ENCODE results near the gene FBXO15.

FBXO15 gene

DNA sequence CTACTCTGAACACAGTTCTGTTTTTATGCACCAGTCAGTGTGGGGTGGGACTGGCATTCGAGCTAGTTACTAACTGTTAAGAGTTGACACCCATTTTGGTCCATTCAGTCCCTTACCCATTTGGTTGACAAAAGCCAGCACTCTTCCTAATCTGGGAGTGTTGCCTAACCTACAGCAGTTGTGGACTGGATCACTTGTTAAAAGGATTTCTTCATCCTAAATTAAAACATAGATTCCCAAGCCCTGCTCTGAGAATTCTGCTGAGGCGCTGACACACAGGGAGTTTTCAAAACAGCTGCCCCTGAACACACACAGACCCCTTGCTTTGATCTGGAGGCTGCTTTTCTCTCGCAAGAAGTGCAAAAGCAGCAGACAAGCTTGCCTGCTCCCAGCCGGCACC lies 7.1 kb upstream of the FBXO15 start:
- no peak for DNase-seq

DNA sequence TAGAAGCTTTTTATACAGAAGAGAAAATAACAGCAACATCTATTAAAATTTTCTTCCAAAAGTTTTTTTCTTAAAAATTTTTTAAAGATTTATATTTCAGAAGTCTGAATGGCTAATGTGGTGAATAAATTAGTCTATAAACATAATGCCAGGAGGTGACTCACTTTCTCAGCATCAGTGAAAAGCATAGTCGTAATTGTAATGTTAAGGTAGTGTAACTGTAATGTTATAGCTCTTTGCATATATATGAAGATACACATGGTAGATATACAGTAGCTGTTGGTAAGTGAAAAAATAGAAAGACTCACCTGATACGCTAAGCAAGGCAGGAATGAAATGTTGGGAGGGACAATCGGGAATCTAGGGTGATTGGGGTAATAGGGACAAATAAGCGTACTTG lies 6.2 kb upstream of the FBXO15 start:
- DNase-seq = no peak
- intact Hi-C loops (cut with DNase I) = no loop called here

More for the DNA sequence above, 7.1 kb upstream of the FBXO15 start:
- intact Hi-C loops (cut with DNase I) = no loop called here

DNA sequence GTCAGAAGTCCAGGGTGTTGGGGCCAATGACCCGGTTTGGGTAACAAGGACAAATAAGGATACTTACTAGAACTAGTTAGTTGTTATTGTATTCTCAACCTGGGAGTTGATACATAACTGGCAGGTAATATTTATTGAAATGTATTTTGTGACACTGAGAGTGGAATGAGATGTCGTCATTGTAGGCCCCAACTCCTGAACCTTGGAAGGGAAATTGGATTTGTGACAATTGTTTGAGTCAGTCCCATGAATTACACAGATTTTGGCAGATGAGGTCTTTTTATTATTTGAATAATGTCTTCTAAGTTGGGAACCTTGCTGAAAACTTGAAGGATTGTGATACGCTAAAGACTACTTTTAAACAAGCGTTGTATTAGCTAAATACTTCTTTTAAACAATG lies 5.7 kb upstream of the FBXO15 start:
- intact Hi-C loops (cut with DNase I) = no loop called here
- DNase-seq = no peak

DNA sequence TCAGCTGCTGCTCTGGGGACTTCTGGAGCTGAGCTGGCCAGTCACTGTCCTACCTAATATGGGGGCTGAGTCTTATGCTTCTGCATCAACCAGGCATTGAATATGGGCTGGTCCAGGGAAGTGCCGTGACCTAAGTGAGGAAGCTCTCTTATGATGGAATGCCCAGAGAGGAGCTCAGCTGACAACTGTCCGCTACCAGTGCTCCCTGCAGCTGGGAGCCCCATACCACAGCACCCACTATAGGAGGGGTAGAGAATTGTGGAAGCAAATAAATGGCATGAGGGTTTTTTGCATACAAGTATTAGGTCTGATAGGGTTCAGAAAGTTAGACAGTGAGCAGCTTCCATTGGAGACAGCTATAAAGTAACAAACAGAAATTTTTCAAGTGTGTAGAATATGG lies 5.2 kb upstream of the FBXO15 start:
- DNase-seq = no peak
- intact Hi-C loops (cut with DNase I) = no loop called here

GRCh38 chr18:74152270-74152669 lies 4.6 kb upstream of the FBXO15 start:
- DNase-seq = peak in 1 of 10 donors; percentile 69
- intact Hi-C loops (cut with DNase I) = no loop called here

GRCh38 chr18:74149878-74150277 lies 2.2 kb upstream of the FBXO15 start:
- no peak for DNase-seq
- intact Hi-C loops (cut with DNase I) = loop anchor here (5.0 kb wide), 2 partner anchors 142 to 347 kb away; partner anchors contain the start of genes CNDP2 and CYB5A

GRCh38 chr18:74148543-74149070 lies 973 bp upstream of the FBXO15 start:
- no peak for DNase-seq
- intact Hi-C loops (cut with DNase I) = loop anchor here (5.0 kb wide), 2 partner anchors 144 to 349 kb away; partner anchors contain the start of genes CNDP2 and CYB5A

GRCh38 chr18:74147491-74147778 lies 199 bp downstream of the FBXO15 start:
- no peak for DNase-seq
- intact Hi-C loops (cut with DNase I) = loop anchor here (2.0 to 5.0 kb wide), 3 partner anchors 21 to 350 kb away; partner anchors contain the start of genes CNDP2 and CYB5A

- intact Hi-C loops (cut with DNase I) = loop anchor here (2.0 to 5.0 kb wide), 3 partner anchors 20 to 351 kb away; partner anchors contain the start of genes CNDP2 and CYB5A
- DNase-seq = no peak
These were observed 878 bp downstream of the FBXO15 start for GRCh38 chr18:74146756-74147155.

- no peak for DNase-seq
- intact Hi-C loops (cut with DNase I) = no loop called here
These were observed 5.4 kb downstream of the FBXO15 start for GRCh38 chr18:74142252-74142651.

GRCh38 chr18:74141667-74142066 lies 6.0 kb downstream of the FBXO15 start:
- DNase-seq = no peak

DNA sequence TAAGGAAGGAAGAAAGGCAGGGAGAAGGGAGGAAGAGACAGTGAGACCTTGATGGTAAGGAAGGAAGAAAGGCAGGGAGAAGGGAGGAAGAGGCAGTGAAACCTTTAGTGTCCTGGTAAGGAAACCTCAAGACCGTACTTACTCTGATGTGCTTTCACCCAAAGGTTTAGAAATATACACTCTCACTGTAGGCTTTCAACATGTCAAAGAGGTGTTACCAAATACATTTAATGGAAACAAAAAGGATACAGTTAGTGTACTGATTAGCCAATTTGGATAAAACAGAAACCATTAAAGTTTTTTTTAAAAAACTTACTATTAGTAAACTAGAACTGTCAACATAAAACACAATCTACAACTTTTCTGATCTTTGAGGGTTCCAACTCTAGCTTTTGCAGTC lies 7.1 kb downstream of the FBXO15 start:
- DNase-seq = no peak
- intact Hi-C loops (cut with DNase I) = no loop called here

More at GRCh38 chr18:74141667-74142066, 6.0 kb downstream of the FBXO15 start:
- intact Hi-C loops (cut with DNase I) = no loop called here

DNA sequence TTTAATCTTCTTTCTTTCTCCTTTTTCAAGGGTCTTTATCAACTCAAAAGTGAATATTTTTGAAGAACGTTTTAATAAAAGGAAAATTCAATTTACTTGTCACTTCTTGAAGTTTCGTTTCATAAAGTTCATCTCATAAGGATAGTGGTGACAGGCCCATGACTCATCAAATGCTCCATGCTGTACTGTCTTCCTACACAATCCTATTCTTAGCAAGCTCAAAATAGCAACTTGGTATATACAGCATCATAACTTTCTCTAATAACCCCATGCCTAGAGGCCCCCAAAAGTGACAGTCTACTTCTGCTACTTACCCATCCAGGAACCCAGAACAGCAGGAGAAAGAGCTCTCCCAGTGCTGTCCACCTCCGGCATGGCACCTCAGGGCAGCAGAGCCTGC lies 7.7 kb downstream of the FBXO15 start:
- DNase-seq = no peak
- intact Hi-C loops (cut with DNase I) = no loop called here

DNA sequence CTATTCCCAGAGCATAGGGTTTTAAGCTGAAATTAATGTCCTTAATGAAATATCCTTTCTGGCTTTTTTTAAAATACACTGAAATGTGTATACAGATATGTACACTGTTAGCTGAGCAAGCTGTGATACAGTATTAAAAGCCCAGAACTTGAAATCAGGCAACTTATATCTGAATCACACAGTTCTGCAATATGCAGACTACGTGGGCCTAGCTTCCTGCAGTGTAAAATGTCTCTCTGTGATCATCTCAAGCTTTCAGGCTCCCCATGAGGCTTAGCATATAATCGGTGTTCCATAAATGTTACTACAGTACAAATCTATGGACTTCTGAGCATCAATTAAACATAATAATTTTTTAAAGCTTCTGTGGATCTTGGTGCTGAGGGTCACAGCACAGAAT lies 8.2 kb downstream of the FBXO15 start:
- intact Hi-C loops (cut with DNase I) = no loop called here
- DNase-seq = no peak

DNA sequence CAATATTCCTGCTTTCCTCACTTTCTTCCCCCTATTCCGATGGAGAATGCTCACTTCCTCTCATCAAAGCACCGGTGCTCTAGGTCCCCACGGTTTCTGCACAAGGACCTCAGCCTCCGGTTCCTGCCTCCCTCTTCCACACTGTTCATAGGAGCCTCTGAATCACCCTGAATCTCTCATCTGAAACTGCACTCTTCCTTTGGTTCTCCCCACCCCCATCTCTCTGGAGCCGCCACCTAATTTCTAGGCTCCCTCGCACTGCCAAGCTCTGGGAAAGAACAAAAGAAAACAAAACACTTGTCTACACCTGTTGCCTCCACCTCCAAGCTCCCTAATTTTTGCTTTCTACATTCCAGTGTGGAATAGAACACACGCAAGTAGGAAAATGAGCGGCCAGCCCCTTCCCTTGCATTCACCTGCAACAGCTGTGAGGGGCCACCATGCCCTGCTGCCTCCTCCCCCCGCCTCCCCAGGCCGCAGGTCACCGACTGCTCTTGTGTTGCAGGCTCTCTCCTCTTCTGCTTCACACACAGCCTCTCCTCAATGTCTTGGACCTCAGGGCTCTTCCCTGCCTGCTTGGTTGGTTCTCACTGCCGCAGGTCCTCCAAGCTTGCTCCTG lies 9.6 kb downstream of the FBXO15 start:
- peak in 1 of 10 donors; percentile 73 for DNase-seq
- intact Hi-C loops (cut with DNase I) = no loop called here

DNA sequence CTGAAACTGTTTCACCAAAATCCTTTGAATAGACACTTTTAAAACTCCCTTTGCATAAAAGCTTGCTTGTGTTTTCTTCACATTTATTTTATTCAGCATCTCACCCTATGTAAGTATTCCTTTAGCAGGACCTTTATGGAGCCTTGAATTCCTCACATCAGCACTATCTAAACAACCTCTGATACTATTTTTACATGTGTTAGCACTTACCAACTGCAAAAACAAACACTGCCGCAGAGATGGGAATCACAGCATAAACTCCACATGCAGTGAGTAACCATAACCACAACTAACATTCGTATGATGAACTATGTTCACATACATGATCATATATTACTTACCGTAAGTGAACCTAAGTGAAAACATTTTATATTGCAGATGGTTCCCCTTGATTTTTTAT lies 15.4 kb downstream of the FBXO15 start:
- DNase-seq = no peak
- intact Hi-C loops (cut with DNase I) = no loop called here

DNA sequence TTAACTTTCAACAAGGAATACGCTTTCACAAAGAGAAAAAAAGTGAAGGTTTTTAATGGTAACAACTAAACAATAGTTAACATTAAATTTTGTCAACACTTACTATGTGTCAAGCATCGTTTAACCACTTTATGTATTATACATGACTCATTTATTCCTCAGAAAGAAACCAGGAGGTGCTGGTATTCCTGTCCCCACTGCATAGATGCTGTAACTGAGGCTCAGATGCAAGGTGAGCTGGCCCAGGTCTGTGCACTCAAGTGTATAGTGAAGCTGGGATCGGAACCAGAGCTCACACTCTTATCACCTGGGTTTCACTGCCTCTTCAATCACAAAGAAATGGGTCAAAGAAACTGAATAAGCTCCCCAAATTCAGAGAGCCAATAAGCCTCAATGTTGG lies 16.5 kb downstream of the FBXO15 start:
- DNase-seq = no peak
- intact Hi-C loops (cut with DNase I) = no loop called here

DNA sequence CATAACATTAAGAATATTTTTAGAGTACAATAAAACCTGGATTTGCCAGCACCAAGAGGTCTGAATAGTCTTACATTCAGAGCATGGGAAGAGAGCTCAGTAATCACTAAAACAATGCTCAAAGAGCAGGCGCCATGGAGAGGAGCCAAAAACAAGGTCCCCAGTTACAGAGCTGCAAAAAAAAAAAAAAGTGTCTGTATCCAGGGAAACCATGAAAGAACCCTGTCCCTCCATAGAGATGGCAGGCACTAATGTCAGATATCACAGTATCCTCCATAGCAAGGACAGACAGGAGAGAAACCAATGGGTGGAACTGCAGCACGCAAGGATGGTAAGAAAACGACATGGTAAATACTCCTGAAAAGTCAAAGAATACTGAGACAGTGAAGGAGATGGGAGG lies 19.5 kb downstream of the FBXO15 start:
- intact Hi-C loops (cut with DNase I) = no loop called here
- peak in 2 of 10 donors; percentile 60 to 63 for DNase-seq

DNA sequence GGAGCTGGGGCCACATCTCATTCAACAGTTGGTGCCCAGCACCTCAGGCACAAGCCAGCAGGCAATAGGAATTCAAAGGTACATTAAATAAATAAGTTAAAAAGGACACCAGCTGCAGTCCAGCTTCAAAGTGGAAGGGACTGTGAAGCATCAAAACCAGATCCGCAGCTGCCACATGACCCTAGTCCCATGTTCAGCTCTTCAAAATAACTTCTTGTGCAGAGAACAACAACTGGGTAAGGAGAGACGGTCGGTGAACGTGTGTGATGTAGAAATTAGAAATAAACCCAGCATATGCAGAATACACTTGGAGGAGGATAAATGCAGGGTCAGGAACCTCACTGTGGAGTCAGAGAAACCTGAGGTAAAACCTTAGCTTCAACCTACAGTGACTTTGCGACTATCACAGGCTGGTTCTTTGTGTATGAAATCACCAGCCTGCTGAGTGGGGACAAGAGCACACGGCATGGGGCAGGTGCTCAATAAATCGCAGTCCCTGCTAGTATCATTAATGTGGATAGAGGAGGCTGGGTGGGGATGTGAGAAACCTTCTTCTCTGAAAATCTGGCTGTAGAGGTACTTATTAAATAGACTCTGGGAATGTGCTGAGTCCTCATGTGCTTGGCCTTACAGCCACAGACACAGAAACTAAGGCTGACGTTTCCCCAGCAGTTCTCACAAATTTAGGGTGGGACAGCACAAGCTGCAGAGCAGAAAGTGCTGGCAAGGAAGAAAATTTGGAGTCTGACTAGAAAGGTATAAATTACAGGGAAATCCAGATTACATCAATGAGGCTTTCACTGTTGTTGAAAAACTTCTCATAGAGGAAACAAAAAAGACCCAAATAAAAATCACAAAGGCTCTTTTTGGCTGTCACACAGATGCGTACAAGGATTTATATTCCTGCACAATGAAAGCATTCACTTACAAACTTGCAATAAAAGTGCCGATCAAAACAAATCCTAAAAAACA lies 20.7 kb downstream of the FBXO15 start:
- intact Hi-C loops (cut with DNase I) = loop anchor here (2.0 kb wide), 1 partner anchor 20 kb away; the partner anchor contains the start of gene FBXO15
- no peak for DNase-seq

- intact Hi-C loops (cut with DNase I) = no loop called here
- DNase-seq = no peak
These were observed 23.0 kb downstream of the FBXO15 start for GRCh38 chr18:74124642-74125041.

GRCh38 chr18:74123200-74123599 lies 24.4 kb downstream of the FBXO15 start:
- intact Hi-C loops (cut with DNase I) = no loop called here
- DNase-seq = no peak

All from posterior cingulate gyrus (tissue), 11 donors.